Measurements from ENCODE around the gene DRC3.

The DRC3 gene

GRCh38 chr17:18045691-18046350 is 73.2 kb downstream of the DRC3 start:
- no peak for DNase-seq (ENCODE audit: low read depth in 2 of 2)

- DNase-seq (ENCODE audit: low read depth in 2 of 2): no peak
Observed at GRCh38 chr17:18055597-18055996, 82.9 kb downstream of the DRC3 start.

GRCh38 chr17:18056214-18056613 is 83.6 kb downstream of the DRC3 start:
- no peak for DNase-seq (ENCODE audit: low read depth in 2 of 2)

GRCh38 chr17:18059283-18059682 is 86.6 kb downstream of the DRC3 start:
- DNase-seq (ENCODE audit: low read depth in 2 of 2): no peak

GRCh38 chr17:18064053-18064452 is 91.4 kb downstream of the DRC3 start:
- DNase-seq (ENCODE audit: low read depth in 2 of 2): no peak

GRCh38 chr17:18065546-18065945 is 92.9 kb downstream of the DRC3 start:
- DNase-seq (ENCODE audit: low read depth in 2 of 2): no peak

Data from stimulated activated CD8-positive, alpha-beta memory T cell treated with anti-CD3 and anti-CD28 coated beads, Interleukin-2, amount 100 ng/mL, for 48 hours (primary cell).